T follicular helper cell (primary cell): Measurements from ENCODE around the gene CLDN3.
"Not testable (repeated sequence)": the region's sequence is repeated elsewhere in the genome, so short reads cannot be mapped to it uniquely, and the experiment has no call there.

Source experiments
- DNase-seq: peaks from one replicate; pipeline ENCODE4 v3.0.0-alpha.2; 2020; ENCODE audit warnings: low read depth
- total RNA-seq, 2 experiments: gene quantifications; one replicate each; lab custom pipeline; 2026; lab: John Stamatoyannopoulos, UW

The CLDN3 gene, protein sequence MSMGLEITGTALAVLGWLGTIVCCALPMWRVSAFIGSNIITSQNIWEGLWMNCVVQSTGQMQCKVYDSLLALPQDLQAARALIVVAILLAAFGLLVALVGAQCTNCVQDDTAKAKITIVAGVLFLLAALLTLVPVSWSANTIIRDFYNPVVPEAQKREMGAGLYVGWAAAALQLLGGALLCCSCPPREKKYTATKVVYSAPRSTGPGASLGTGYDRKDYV
- total RNA-seq, result 0 reads per million in 2 experiments

DNA sequence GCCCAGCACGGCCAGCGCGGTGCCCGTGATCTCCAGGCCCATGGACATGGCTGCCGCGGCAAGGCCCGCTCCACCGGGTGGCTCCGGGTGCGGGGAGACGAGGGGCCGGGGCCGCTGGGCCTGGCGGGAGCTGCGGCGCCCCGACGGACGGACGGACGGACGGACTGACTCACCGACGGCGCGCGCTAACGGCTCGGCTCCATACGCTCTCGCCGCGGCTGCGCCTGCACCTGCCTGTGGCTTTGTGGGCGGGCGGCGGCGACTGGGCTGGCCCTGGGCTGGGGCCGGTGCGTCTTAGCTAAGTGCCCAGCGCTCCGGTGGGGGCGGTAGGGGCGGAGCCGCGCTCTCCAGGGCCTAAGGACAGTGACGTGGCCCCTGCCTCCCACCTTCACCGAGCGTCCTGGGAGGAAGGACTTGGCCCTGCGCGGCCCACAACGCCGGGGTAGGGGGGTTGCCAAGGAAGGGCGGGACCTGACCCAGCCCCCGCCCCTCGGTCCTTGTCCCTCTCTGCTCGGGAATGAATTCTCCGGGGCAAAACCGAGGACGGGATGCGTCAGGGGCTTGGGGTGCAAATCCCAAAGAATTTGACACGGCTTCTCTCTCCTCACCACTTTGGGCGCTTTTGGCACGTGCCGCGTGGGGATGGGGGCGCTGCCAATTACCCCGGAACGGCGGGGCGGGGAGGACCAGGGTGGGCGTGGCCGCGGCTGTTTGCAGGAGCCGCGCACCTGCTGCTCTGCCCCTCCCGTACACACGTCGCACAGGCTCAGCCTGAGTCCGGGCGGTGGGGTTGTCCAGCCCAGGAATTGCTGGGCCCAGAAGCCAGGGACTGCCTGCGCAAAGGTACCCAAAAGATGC, at the start of gene CLDN3:
Gene CLDN3, minus strand, starts transcription at position 269 of the 858 bp plus-strand sequence. Its CDS starts 221 bp downstream, at position 48.
- peak; percentile 9 for DNase-seq

- no peak for DNase-seq
These were observed 47.1 kb upstream of the CLDN3 start for GRCh38 chr7:73817121-73817520.

GRCh38 chr7:73815436-73815835, 45.4 kb upstream of the CLDN3 start:
- DNase-seq, result no peak

DNA sequence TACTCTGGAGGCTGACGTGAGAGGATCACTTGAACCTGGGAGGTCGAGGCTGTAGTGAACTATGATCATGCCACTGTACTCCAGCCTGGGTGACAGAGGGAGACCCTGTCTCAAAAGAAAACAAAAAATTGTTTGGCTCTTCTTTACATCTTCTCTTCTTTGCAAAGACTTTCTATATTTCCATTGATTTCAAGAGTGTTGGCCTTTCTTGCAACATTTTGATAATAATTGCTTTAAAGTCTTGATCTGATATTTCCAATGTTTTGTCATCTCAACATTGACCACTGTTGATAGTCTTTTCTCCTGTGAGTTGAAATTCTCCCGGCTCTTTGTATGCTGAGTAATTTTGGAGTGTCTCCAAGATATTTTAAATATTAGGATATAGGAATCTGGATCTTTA, 42.9 kb upstream of the CLDN3 start:
- no peak for DNase-seq

GRCh38 chr7:73811760-73812168, 41.7 kb upstream of the CLDN3 start:
- peak; percentile 11 for DNase-seq

DNA sequence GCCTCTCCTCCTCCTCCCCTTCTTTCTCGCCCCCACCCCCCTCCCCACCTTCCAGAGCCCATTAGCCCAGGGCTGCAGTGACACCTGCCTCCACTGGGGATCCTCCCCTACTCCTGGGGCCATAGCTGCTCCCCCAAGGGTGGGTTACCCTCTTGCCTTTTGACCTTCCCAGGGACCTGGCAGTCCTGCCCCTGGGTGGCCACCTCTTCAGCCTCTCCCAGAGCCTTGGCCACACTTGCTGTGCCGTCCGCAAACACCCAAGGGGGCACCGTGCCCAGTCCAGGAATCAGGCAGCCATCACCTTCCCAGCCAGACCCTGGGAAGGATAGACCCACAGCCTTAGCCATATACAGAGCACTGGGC, 40.9 kb upstream of the CLDN3 start:
- DNase-seq, result no peak

DNA sequence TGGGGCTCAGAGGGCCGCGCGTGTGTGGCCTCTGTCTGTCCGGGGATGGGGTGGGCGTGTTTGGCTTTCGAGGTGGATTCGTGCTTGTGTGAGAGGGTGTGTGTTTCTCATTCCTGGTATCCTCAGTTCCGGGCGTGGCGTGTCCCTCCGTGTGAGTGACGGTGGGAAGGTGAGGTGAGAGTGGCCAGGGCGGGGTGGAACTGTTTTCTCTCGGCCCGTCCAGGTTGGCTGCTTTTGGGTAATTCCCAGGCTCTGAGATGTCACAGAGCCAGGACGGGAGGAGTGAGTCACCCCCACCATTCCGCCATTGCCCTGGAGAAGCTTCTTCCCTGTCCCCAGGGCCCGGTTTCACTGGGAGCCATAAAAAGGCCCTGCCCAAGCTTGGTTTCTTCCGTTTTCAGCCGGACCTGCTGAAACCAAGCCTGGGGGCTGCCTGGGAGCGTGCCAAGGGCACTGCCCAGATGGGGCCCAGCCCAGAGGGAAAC, 39.4 kb upstream of the CLDN3 start:
- DNase-seq, result no peak

GRCh38 chr7:73802459-73802858, 32.4 kb upstream of the CLDN3 start:
- DNase-seq, result no peak

- no peak for DNase-seq
These were observed 31.5 kb upstream of the CLDN3 start for GRCh38 chr7:73801577-73801976.

DNA sequence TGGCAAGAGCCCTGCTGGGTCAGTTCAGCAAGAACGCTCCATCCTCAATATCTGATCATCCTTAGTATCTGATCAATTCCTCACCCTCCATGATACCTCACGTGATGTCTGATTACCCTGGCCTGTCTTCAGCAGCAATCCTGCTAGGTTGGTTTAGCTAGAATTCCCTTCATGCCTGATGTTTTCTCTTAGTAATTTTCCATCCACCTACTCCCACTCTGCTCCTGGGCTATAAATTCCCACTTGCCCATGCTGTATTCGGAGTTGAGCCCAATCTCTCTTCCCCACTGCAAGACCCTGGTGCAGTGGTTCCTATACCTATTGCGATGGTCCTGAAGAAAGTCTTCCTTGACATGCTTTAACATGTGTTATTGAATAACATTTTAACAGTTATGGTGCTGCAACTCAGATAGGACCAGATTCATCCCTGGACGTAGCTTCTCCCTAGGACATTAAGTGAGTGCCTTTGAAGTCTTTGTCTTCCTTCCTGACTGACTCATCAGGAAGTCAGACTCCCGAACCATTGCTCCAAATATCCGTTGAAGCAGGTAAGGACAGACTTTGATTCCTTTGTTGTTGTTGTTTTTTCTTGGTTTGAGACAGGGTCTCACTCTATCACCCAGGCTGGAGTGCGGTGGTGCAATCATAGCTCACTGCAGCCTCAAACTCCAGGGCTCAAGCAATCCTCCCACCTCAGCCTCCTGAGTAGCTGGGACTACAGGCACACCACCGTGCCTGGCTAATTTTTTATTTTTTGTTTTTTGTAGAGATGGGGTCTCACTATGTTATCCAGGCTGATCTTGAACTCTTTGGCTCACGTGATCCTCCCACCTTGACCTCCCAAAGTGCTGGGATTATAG, 29.4 kb upstream of the CLDN3 start:
- DNase-seq, result no peak

DNA sequence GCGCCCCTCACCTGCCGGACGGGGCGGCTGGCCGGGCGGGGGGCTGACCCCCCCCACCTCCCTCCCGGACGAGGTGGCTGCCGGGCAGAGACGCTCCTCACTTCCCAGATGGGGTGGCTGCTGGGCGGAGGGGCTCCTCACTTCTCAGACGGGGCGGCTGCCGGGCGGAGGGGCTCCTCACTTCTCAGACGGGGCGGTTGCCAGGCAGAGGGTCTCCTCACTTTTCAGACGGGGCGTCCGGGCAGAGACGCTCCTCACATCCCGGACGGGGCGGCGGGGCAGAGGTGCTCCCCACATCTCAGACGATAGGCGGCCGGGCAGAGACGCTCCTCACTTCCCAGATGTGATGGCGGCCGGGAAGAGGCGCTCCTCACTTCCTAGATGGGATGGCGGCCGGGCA, 27.1 kb upstream of the CLDN3 start:
- not testable (repeated sequence) for DNase-seq

DNA sequence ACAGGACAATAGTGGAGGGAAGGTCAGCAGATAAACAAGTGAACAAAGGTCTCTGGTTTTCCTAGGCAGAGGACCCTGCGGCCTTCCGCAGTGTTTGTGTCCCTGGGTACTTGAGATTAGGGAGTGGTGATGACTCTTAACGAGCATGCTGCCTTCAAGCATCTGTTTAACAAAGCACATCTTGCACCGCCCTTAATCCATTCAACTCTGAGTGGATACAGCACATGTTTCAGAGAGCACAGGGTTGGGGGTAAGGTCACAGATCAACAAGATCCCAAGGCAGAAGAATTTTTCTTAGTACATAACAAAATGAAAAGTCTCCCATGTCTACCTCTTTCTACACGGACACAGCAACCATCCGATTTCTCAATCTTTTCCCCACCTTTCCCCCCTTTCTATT, 26.6 kb upstream of the CLDN3 start:
- not testable (repeated sequence) for DNase-seq

GRCh38 chr7:73795188-73795587, 25.1 kb upstream of the CLDN3 start:
- DNase-seq, result not testable (repeated sequence)

DNA sequence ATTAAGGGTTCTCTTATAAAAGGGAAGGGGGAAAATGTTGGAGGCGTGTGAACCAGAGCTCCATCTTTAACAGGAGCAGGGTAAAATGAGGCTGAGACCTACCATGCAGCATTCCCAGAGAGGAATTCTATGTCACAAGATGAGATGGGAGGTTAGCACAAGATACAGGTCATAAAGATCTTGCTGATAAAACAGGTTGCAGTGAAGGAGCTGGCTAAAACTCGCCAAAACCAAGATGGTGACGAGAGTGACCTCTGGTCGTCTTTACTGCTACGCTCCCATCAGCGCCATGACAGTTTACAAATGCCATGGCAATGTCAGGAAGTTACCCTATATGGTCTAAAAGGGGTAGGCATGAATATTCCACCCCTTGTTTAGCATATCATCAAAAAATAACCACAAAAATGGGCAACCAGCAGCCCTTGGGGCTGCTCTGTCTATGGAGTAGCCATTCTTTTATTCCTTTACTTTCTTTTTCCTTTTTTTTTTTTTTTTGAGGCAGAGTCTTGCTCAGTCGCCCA, 21.2 kb upstream of the CLDN3 start:
- not testable (repeated sequence) for DNase-seq

- DNase-seq, result no peak
These were observed 19.0 kb upstream of the CLDN3 start for GRCh38 chr7:73789051-73789450.

DNA sequence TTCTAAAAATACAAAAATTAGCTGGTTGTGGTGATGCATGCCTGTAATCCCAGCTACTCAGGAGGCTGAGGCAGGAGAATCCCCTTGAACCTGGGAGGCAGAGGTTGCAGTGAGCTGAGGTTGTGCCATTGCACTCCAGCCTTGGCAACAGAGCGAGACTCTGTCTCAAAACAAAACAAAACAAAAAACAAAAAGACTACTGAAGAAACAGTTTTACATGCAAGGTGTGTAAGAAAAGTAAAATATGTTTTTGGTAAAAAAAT, 17.6 kb upstream of the CLDN3 start:
- not testable (repeated sequence) for DNase-seq

- DNase-seq, result no peak
These were observed 16.5 kb upstream of the CLDN3 start for GRCh38 chr7:73786588-73786987.

DNA sequence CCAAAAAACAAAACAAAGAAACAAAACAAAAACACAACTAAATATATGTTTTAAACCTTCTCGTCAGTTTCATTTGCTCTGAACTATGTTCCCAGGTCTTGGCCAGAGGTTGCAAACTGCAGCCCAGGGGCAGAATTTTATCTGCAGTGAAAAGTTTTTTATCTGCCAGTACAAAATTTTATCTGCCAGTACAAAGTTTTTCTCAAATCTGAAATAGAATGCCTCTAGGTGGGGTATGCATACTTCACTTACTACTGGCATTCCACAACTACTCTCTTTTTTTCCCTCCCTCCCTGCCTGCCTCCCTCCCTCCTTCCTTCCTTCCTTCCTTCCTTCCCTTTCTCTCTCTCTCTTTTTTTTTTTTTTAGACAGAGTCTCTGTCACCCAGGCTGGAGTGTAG, 9.4 kb upstream of the CLDN3 start:
- DNase-seq, result no peak

DNA sequence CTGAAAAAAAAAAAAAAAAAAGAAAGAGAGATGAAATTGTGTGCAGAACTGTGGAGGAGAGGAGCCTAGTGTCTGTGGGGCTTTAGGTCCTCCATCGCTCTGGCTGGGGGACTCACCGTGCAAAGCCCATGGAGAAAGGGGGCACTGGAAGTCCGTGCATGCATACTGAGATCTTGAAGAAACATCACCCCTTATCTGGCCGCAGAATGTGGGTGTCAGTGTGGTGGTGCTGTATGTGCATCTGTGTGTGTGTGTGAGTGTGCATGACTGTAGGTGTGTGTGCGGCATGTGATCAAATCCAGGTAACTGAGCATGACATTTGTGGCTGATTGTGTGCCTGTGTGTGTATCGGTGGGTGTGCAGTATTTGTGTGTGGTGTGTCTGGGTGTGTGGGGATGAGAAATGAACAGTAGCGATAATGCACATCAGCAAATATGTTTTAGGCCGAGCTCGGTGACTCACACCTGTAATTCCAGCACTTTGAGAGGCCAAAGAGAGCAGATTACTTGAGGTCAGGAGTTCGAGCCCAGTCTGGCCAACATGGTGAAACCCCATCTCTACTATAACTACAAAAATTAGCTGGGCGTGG, 8.8 kb upstream of the CLDN3 start:
- DNase-seq, result no peak

GRCh38 chr7:73774923-73775322, 4.9 kb upstream of the CLDN3 start:
- DNase-seq, result no peak

- DNase-seq, result no peak
These were observed 3.8 kb upstream of the CLDN3 start for GRCh38 chr7:73773700-73774517.
